HG03097 (cell line): Measurements from ENCODE around the gene RSL1D1.
"Not testable (repeated sequence)": the region's sequence is repeated elsewhere in the genome, so short reads cannot be mapped to it uniquely, and the experiment has no call there.

Experiments
- ATAC-seq: cut with Tn5 transposase; IDR thresholded peaks from one replicate; pipeline ENCODE4 v1.9.1; 2021; ENCODE audit not compliant: unreplicated experiment, low FRiP score

Gene RSL1D1

DNA sequence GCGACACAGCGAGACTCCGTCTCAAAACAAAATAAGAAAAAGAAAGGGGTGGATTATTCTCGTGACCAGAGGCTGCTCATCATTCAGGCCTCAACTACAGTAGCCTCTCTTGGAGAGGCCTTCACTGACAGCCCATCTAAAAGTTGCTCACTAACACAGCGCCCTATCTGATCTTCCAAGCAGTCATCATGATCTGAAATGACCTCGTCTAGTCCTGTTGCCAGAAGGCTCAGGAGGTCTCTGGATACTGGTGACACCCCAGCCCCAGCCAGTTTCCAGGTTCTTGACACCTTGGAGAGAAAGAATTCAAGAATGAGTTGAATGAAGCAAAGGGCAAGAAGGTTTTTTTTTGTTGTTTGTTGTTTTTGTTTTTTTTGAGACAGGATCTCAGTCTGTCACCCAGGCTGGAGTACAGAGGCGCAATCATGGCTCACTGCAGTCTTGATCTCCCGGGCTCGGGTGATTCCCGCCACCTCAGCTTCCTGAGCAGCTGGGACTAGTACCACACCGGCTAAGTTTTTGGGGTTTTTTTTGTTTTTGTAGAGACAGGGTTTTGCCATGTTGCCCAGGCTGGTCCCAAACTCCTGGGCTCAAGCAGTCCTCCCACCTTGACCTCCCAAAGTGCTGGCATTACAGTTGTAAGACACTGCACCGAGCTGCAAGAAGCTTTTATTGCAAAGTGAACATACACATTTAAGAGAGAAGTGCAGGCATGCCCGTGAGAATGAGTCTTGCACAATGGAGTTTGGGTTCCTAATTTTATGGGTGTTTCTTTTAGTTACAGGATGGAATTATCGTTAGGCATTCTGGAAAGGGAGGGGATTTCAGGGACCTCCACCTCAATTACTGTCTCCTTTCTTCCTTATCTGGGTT, 51.6 kb downstream of the RSL1D1 start:
- ATAC-seq: no peak

DNA sequence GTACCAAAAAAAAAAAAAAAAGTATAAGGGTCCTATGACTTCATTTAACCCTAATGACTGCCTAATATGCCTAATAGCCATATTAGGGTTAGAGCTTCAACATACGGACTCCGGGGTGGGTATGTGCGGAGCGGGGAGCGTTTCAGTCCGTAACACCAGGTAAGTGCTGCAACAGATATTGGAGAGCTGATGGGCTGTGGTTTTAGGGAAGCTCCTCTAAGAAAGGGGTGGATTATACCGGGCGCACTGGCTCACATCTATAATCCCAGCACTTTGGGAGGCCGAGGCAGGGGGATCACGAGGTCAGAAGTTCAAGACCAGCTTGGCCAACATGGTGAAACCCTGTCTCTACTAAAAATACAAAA, 52.3 kb downstream of the RSL1D1 start:
- no peak for ATAC-seq

DNA sequence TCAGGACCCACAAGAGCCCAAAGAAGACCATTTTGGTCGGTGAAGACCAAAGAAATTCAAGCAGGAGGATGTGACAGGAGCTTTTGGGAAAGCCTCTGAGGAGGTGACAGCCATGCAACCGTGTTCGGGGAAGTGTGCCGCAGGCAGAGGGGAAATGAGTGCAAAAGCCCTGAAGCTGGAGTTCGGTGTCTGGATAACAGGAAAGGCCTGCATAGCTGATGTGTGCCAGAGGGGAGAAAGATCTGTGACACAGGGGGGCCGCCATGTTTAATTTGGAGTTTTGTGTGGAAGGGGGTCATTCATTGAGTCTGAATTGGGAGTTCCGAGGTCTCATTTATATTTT, 53.4 kb downstream of the RSL1D1 start:
- no peak for ATAC-seq

DNA sequence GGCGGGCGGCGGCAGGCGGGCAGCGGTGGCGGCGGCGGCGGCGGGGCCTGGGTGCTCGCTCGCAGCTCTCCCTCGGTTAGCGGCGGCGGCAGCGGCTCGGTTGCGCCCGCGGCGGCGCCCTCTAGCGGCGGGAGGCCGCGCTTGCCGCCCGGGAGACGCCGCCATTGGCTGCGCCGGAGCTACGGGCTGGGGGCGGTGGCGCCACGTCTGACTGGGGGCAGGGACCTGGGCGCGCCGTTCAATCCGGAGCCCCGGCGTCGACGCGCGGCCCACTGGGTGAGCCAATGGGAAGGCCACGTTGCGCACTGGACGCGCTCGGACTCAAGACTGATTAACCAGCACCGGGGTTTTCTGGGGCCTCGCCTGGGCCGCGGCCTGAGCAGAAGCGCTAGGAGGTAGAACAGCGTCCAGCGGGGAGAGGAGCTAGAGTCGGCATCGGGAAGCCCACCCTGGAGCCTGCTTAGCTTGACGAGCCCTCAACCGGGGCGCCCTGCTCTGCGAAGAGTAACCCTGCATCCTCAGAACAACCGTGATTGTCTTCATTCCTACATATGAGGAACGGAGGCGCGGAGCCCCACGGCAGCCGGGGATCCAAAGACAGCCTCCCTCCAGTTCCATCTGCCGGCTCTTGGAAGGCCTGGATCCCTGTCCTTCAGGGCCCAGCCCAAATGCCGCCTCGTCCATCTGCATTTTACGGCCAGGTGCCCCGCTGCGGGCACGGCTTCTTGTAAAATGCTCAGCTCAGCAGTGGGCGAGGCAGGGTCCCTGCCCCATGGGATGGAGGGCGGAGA, 54.0 kb downstream of the RSL1D1 start, which contains the start of gene ZC3H7A:
TSS of gene ZC3H7A (minus strand) at position 93 of the 791 bp plus-strand sequence. CDS start 14,904 bp downstream, outside the sequence.
- ATAC-seq: peak; percentile 90

DNA sequence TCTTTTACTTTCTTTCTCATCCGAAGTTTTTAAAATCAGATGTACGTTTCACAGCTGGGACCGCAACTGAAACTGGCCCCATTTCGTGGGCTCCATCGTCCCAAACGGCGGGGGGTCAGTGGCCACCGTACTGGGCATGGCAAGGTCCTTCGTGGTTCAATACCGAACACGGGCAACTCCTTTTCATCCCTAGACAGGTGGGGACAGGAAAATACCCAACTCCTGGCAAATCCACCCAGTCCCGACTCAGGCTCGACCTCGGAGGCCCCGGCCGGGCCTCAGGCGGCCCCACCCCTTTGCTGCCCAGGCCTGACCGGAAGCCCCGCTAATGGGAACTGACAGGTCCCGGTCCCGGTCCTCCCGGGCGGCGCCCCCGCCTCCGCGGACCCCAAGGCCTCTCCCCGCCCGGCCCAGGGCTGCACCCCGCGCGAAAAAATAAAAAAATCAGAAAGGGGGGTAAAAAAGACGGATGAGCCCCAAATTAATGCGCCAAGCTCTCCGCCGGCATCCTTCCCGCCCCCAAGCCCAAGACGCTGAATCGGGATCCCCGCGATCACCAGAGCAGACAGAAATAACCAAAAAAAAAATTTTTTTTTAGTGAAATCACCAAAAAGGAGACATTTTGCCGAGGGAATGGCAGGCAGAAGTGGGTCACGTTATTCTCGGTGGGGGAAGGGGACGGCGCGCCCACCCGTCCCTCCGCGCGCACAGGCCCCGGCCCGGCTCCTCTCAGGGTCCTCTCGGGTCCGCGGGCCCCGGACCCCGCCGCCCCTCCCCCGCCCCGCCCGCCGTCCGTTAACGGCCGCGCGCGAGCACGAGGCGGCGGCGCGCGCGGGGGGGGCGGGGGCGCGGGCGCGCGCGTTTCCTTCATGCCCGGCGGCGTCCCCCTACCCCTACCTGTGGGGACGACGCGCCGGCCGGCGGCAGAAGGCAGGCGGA, 54.8 kb downstream of the RSL1D1 start:
- ATAC-seq: peak; percentile 6

DNA sequence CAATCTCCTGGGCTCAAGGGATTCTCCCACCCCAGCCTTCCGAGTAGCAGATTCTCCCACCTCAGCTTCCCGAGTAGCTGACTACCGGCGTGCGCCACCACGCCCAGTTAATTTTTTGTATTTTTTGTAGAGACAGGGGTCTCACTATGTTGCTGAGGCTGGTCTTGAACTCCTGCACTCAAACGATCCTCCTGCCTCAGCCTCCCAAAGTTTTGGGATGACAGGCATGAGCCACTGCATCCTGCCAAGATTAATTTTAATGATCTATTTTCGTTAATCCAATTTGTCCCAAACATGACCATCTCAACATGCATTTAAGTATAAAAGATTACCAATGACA, 55.5 kb downstream of the RSL1D1 start:
- no peak for ATAC-seq

DNA sequence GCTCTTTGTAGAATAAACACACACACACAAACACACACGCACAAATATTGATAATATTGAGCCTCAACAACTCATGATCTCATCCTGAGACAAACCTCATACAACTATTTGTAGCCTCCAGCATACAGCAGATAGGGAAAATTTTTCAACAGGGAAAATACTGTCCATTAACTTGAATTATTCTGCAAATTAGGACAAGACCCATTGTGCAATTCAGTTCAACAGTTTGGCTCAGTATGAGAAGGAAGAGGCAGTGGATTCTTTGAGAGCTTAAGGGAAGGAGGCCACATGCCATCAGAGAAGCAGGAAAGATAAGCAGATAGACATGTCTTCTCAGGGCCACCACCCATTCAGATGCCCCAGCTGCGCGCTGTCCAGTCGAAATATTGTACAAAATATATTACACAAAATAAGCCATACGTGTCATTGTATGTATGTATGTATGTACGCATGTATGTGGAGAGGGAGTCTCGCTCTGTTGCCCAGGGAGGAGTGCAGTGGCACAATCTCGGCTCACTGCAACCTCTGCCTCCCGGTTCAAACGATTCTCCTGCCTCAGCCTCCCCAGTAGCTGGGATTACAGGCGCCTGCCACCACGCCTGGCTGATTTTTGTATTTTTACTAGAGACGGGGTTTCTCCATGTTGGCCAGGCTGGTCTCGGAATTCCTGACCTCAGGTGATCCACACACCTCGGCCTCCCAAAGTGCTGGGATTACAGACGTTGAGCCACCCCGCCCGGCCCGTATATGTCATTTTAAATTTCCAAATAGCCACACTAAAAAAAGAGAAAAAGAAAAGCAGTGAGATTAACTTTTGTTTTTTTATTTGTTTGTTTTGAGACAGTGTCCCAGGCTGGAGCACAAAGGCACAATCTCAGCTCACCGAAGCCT, 56.1 kb downstream of the RSL1D1 start:
- no peak for ATAC-seq

DNA sequence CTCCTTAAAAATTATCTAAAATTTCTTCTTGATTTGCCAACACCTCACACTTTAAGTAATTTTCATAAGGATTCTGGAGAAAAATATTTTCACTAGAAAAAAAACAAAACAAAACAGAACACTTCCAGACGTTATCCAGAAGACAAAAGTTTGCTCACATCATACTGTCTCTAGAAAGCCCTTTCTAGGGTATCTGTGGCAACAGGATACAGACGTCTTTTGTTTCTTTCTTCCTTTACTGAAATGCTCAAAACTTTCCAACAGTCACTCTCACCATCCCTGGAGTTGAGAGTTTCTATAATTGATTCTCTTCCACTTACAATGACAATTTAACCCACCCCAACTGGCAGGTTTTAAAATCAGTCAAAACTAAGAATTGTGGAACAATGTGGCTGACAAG, 56.9 kb downstream of the RSL1D1 start:
- ATAC-seq: no peak

DNA sequence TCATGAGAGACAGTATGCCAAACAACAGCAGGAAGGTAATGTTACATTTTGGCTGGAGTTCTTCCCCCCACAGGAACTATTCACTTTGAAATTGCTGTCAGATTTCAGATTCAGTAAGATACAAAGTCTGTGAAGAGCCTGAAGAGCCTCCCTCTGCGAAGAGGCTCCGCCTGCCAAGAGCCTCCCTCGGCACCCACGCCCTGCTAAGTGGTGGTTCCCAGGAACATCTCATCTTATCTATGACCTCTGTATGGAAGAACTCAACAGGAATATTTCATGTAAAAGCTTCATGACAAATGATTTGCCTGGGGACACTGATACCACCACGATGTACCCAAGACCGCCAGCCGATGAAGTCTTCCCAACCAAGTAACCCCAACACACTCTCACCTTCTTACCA, 57.5 kb downstream of the RSL1D1 start:
- no peak for ATAC-seq

DNA sequence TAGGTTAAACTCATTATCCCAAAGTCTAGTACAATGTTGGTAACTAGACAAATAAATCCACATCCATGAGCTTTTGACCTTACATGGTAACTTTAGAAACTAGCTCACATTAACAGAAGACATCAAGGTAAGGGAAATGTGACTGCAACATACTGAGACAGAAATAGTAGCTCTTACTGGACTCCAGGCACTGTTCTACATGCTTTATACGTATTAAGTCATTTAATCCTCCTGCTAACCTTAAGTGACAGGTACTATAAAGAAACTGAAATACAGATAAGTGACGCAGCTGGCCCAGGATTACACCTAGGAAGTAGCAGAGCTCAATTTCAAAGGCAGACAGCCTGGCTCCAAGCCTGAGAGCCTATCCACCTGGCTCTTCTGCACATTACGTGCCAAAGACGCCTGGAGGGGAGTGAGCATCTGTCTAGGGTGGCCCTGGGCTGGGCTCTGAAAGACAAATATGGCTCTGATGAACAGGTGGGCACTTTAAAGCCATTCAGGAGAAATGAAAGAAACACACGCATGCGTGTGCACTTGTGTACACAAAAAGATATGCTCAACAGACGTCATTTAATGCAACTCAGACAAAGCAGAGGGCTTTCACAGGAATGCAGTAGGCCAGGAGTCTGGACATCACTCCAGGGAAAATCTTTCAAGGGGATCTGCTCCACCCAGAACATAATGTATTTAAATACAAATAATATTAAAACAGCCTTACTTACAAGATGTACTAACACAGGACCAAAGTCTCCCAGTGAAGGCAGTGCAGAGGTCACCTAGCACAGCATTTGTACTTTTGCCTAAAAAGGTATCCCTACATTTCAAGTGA, 58.7 kb downstream of the RSL1D1 start:
- no peak for ATAC-seq

DNA sequence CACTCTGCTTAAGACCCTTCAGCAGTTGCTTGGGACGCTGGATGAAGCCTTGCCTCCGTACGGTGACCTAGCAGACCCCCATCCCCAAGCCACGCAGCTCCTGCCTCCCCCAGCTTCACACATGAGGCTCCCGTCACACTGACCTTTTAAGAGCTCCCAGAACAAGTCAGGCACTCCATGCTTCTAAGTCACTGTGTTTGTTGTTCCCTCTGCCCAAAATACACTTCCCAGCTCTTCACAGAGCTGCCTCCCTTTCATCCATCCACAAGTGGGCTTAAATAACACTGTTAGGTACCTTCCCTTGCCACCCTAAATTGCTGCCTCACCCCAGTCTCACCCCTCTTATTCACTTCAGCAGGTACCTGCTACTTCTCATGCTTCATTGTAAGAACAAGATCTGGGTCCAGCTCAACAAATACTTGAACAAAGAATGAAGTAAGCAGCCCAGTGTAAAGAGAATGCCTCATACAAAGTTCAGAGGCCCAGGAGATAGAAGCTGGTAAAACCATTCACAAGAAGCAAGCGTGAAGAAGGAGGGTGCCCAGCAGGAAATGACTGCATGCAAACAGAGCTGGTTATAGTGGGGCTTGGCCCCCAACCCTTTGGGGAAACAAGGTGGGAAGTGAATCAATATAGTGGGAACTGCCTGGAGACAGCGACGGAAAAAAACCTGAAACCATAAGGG, 60.1 kb downstream of the RSL1D1 start:
- ATAC-seq: no peak

DNA sequence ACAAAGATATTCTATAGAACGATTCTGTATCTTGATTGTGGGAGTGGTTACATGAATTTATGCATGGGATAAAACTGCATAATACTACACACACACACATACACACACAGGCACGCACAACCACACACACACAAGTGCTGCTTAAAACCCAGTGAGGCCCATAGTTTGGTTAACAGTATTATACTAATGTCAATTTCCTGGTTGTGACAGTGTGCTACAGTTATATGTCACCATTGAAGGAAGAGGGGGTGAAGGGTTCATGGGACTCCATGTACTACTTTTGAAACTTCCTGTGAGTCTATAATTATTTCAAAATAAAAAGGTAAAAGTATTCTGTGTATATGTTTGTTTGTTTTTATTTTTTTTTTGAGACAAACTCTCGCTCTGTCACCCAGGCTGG, 62.4 kb downstream of the RSL1D1 start:
- ATAC-seq: no peak

DNA sequence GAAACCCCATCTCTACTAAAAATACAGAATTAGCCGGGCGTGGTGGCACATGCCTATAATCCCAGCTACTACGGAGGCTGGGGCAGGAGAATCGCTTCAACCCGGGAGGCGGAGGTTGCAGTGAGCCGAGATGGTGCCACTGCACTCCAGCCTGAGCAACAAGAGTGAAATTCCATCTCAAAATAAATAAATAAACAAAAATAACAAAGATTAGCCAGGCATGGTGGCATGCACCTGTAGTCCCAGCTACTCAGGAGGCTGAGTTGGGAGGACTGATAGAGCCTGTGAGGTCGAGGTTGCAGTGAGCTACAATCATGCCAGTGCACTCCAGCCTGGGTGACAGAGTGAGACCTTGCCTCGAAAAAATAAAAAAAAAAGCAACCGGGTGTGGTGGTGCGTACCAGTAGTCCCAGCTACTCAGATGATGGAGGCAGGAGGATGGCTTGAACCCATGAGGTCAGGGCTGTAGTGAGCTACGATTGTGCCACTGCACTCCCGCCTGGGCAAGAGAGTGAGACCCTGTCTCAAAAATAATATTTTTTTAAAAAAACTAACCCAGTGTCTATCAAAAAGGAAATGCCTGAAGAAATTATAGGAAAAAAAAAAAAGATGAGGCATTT, 66.3 kb downstream of the RSL1D1 start:
- ATAC-seq: not testable (repeated sequence)

DNA sequence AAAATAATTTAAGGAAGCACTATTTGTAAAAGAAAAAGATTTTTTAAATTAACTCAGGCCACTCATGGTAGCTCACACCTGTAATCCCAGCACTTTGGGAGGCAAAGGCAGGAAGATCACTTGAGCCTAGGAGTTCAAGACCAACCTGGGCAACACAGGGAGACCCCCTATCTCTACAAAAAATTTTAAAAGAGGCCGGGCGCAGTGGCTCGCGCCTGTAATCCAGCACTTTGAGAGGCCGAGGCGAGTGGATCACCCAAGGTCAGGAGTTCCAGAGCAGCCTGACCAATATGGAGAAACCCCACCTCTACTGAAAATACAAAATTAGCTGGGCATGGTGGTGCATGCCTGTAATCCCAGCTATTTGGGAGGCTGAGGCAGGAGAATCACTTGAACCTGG, 67.0 kb downstream of the RSL1D1 start:
- not testable (repeated sequence) for ATAC-seq

DNA sequence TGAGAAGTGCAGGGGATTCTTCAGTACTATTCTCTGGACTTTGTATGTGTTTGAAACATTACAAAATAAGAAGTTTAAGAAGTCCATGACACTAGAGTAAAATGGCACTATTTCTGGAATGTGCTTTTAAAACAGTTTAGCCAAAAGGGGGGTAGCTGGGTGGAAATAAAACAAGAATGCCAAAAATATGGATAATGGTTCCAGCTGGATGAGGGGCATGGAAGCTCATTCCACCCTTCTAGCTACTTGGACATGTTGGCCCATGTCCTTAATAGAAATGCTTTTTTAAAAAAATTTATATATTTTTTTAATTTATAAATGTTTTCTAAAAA, 67.3 kb downstream of the RSL1D1 start:
- no peak for ATAC-seq
